Trophoblast cell (in vitro differentiated cells and primary cell): ENCODE results near the gene CCDC154.
"Not testable (repeated sequence)": the region's sequence is repeated elsewhere in the genome, so short reads cannot be mapped to it uniquely, and the experiment has no call there.

Experiments
- DNase-seq, 2 donors: peaks; one replicate each; pipeline ENCODE4 v3.0.0-alpha.2; 2016
- H2AFZ ChIP-seq: 2 replicates; pipeline ENCODE4 v1.6.1; 2013; ENCODE audit warnings: low read length, moderate library complexity, mild to moderate bottlenecking; ENCODE audit not compliant: insufficient read depth, poor library complexity
- H2AK5ac ChIP-seq: 2 replicates; pipeline ENCODE4 v1.6.1; 2013; ENCODE audit warnings: mild to moderate bottlenecking, low read length
- H2BK120ac ChIP-seq: 2 replicates; pipeline ENCODE4 v1.6.1; 2013; ENCODE audit warnings: low read length, mild to moderate bottlenecking, moderate library complexity; ENCODE audit not compliant: insufficient read depth, poor library complexity
- H2BK12ac ChIP-seq: 2 replicates; pipeline ENCODE4 v1.6.1; 2013; ENCODE audit warnings: mild to moderate bottlenecking, low read length, moderate library complexity
- H2BK5ac ChIP-seq: 2 replicates; pipeline ENCODE4 v1.6.1; 2013; ENCODE audit warnings: low read length, low read depth, moderate library complexity, mild to moderate bottlenecking; ENCODE audit not compliant: poor library complexity
- H3K14ac ChIP-seq: 2 replicates; pipeline ENCODE4 v1.6.1; 2013; ENCODE audit warnings: mild to moderate bottlenecking, low read length
- H3K18ac ChIP-seq: 2 replicates; pipeline ENCODE4 v1.6.1; 2013; ENCODE audit warnings: mild to moderate bottlenecking, low read length
- H3K23ac ChIP-seq: 2 replicates; pipeline ENCODE4 v1.6.1; 2013; ENCODE audit warnings: low read length
- H3K27ac ChIP-seq: 2 replicates; pipeline ENCODE4 v1.5.1; 2013; ENCODE audit warnings: low read depth, mild to moderate bottlenecking, inconsistent platforms, low read length, moderate library complexity
- H3K27me3 ChIP-seq: 2 replicates; pipeline ENCODE4 v1.6.1; 2013; ENCODE audit warnings: inconsistent platforms, mild to moderate bottlenecking, low read length, moderate library complexity; ENCODE audit not compliant: insufficient read depth
- H3K36me3 ChIP-seq, 2 experiments: 1 replicate in 1 of 2; 2 replicates in 1 of 2; pipeline ENCODE4 v1.6.1; 2013; ENCODE audit warnings: low read length in 2 of 2, mild to moderate bottlenecking in 2 of 2, moderate library complexity in 1 of 2; ENCODE audit not compliant: insufficient read depth in 2 of 2, control insufficient read depth in 1 of 2
- H3K4ac ChIP-seq: 2 replicates; pipeline ENCODE4 v1.6.1; 2013; ENCODE audit warnings: low read depth, mild to moderate bottlenecking, low read length, moderate library complexity
- H3K4me1 ChIP-seq, 2 experiments: 1 replicate in 1 of 2; 2 replicates in 1 of 2; pipeline ENCODE4 v1.6.1; 2013; ENCODE audit warnings: low read length in 2 of 2, mild to moderate bottlenecking in 2 of 2, moderate library complexity in 1 of 2; ENCODE audit not compliant: insufficient read depth in 2 of 2, control insufficient read depth in 1 of 2
- H3K4me2 ChIP-seq: 2 replicates; pipeline ENCODE4 v1.6.1; 2013; ENCODE audit warnings: inconsistent platforms, mild to moderate bottlenecking, low read length, moderate library complexity
- H3K4me3 ChIP-seq: 2 replicates; pipeline ENCODE4 v1.5.1; 2013; ENCODE audit warnings: mild to moderate bottlenecking, low read depth, low read length, inconsistent platforms
- H3K79me1 ChIP-seq: one replicate; pipeline ENCODE4 v1.6.1; 2013; ENCODE audit warnings: low read length
- H3K79me2 ChIP-seq: 2 replicates; pipeline ENCODE4 v1.6.1; 2013; ENCODE audit warnings: low read length, mild to moderate bottlenecking; ENCODE audit not compliant: control insufficient read depth, insufficient read depth, poor library complexity
- H3K9ac ChIP-seq: 2 replicates; pipeline ENCODE4 v1.6.1; 2013; ENCODE audit warnings: mild to moderate bottlenecking, low read length
- H3K9me3 ChIP-seq: 2 replicates; pipeline ENCODE4 v1.6.1; 2013; ENCODE audit warnings: low read depth, mild to moderate bottlenecking, control low read depth, inconsistent platforms, low read length; ENCODE audit not compliant: insufficient read depth
- H4K12ac ChIP-seq: 2 replicates; pipeline ENCODE4 v1.6.1; 2013; ENCODE audit warnings: low read depth, mild to moderate bottlenecking, low read length, moderate library complexity
- H4K8ac ChIP-seq: 2 replicates; pipeline ENCODE4 v1.6.1; 2013; ENCODE audit warnings: low read depth, mild to moderate bottlenecking, low read length, moderate library complexity
- H4K91ac ChIP-seq: one replicate; pipeline ENCODE4 v1.6.1; 2013; ENCODE audit warnings: low read depth, mild to moderate bottlenecking, low read length, moderate library complexity
- WGBS: extraction: QIAGEN DNeasy Blood & Tissue Kit; methylation state at CpG from one replicate; pipeline ENCODE4 v1.1.7; 2013; ENCODE audit warnings: missing lambda C conversion rate; ENCODE audit not compliant: insufficient read length, insufficient coverage; ENCODE audit errors: extremely low coverage; 5-methylcytosine and 5-hydroxymethylcytosine counted together

The CCDC154 gene

DNA sequence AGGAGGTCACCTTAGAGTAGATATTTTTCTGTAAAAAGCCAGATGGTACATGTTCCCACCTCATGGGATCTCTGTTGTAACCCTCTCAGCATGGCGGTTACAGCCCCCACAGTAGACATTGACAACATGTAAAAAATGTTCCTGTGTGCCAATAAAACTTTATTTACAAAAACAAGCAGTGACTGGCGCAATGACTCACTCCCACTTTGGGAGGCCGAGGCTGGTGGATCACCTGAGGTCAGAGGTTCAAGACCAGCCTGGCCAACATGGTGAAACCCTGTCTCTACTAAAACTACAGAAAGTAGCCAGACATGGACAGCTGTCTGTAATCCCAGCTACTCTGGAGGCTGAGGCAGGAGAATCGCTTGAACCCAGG, 4.7 kb downstream of the CCDC154 start:
- not testable (repeated sequence) for H4K8ac ChIP-seq, H3K27ac ChIP-seq, H3K36me3 ChIP-seq, H3K4me3 ChIP-seq, H4K91ac ChIP-seq, H4K12ac ChIP-seq, H3K18ac ChIP-seq, H3K4me2 ChIP-seq, H3K9ac ChIP-seq, H2BK5ac ChIP-seq, H3K79me2 ChIP-seq, H2BK120ac ChIP-seq, DNase-seq, H3K23ac ChIP-seq, H2BK12ac ChIP-seq, H3K27me3 ChIP-seq, H2AK5ac ChIP-seq, H3K9me3 ChIP-seq, H3K79me1 ChIP-seq, H3K4me1 ChIP-seq, H2AFZ ChIP-seq, H3K14ac ChIP-seq, H3K4ac ChIP-seq
- no CpG with 5 or more reads among the region's 4 CpGs for WGBS

GRCh38 chr16:1439058-1439698, 5.2 kb downstream of the CCDC154 start:
- WGBS: no CpG with 5 or more reads among the region's 27 CpGs
- Histone ChIP-seq H3K4me3 (no peak overlapping the region), H3K79me2 (no peaks in the 10 kb centered on the region), H3K27ac (no peak overlapping the region), H3K36me3 (no peaks in the 10 kb centered on the region), H3K23ac (no peak overlapping the region), H3K9me3 (peaks cover 4% of the 10 kb centered on the region), H4K91ac (no peak overlapping the region), H2BK120ac (no peak overlapping the region), H3K4me1 (no peaks in the 10 kb centered on the region), H3K9ac (no peak overlapping the region), H2BK12ac (no peak overlapping the region), H2AK5ac (no peak overlapping the region), H3K4ac (no peak overlapping the region), H2AFZ (no peak overlapping the region), H3K27me3 (no peaks in the 10 kb centered on the region), H4K12ac (no peak overlapping the region), H3K14ac (no peak overlapping the region), H3K79me1 (no peaks in the 10 kb centered on the region), H3K18ac (no peak overlapping the region), H3K4me2 (no peak overlapping the region), H2BK5ac (no peak overlapping the region), H4K8ac (no peak overlapping the region)
- no peak for DNase-seq

- Histone ChIP-seq H2BK120ac (no peak overlapping the region), H3K4me3 (no peak overlapping the region), H2BK12ac (no peak overlapping the region), H3K4me1 (no peaks in the 10 kb centered on the region), H3K79me2 (no peaks in the 10 kb centered on the region), H3K79me1 (no peaks in the 10 kb centered on the region), H3K9ac (no peak overlapping the region), H3K27me3 (no peaks in the 10 kb centered on the region), H3K23ac (no peak overlapping the region), H3K27ac (no peak overlapping the region), H4K8ac (no peak overlapping the region), H2BK5ac (no peak overlapping the region), H3K9me3 (peaks cover 4% of the 10 kb centered on the region), H3K4ac (no peak overlapping the region), H4K12ac (no peak overlapping the region), H3K14ac (no peak overlapping the region), H3K4me2 (no peak overlapping the region), H3K36me3 (no peaks in the 10 kb centered on the region), H2AFZ (no peak overlapping the region), H2AK5ac (no peak overlapping the region), H3K18ac (no peak overlapping the region), H4K91ac (no peak overlapping the region)
- no CpG with 5 or more reads among the region's 35 CpGs for WGBS
- DNase-seq: no peak
Observed at GRCh38 chr16:1438229-1439057, 5.9 kb downstream of the CCDC154 start.

GRCh38 chr16:1437606-1438005, 6.8 kb downstream of the CCDC154 start:
- H3K4me1 ChIP-seq: no peaks in the 10 kb centered on the region
- H4K12ac ChIP-seq: no peak overlapping the region
- no peak overlapping the region for H3K4me3 ChIP-seq
- H4K91ac ChIP-seq: no peak overlapping the region
- no peak overlapping the region for H3K4ac ChIP-seq
- no peak for DNase-seq
- no peak overlapping the region for H2BK120ac ChIP-seq
- H3K27me3 ChIP-seq: no peaks in the 10 kb centered on the region
- H4K8ac ChIP-seq: no peak overlapping the region
- WGBS: no CpG with 5 or more reads among the region's 22 CpGs
- H3K9me3 ChIP-seq: peaks cover 4% of the 10 kb centered on the region
- no peak overlapping the region for H3K9ac ChIP-seq
- H3K79me1 ChIP-seq: no peaks in the 10 kb centered on the region
- no peak overlapping the region for H3K4me2 ChIP-seq
- no peak overlapping the region for H2BK5ac ChIP-seq
- no peak overlapping the region for H3K27ac ChIP-seq
- H3K14ac ChIP-seq: no peak overlapping the region
- no peak overlapping the region for H2AK5ac ChIP-seq
- H3K23ac ChIP-seq: no peak overlapping the region
- no peak overlapping the region for H2AFZ ChIP-seq
- H3K36me3 ChIP-seq: no peaks in the 10 kb centered on the region
- H3K79me2 ChIP-seq: no peaks in the 10 kb centered on the region
- no peak overlapping the region for H3K18ac ChIP-seq
- no peak overlapping the region for H2BK12ac ChIP-seq
